GM19397 (cell line): Measurements from ENCODE around the gene GJB3.
"Not testable (repeated sequence)": the region's sequence is repeated elsewhere in the genome, so short reads cannot be mapped to it uniquely, and the experiment has no call there.

Source experiments
- ATAC-seq: cut with Tn5 transposase; IDR thresholded peaks from one replicate; pipeline ENCODE4 v1.9.1; 2021; ENCODE audit warnings: mild to moderate bottlenecking, moderate library complexity; ENCODE audit not compliant: unreplicated experiment

The GJB3 gene

GRCh38 chr1:34759503-34760357 lies 21.3 kb upstream of the GJB3 start, which contains the start of gene GJB4:
Gene GJB4, plus strand, starts transcription at chr1:34759740. Its CDS starts 1,515 bp downstream, at chr1:34761255.
- no peak for ATAC-seq

- ATAC-seq, result no peak
Measured at GRCh38 chr1:34761176-34761761, 19.7 kb upstream of the GJB3 start.

GRCh38 chr1:34761776-34762307 lies 19.2 kb upstream of the GJB3 start:
- no peak for ATAC-seq

- ATAC-seq, result no peak
Measured at GRCh38 chr1:34762474-34763141, 18.4 kb upstream of the GJB3 start.

- ATAC-seq, result no peak
Measured at GRCh38 chr1:34763142-34763781, 17.8 kb upstream of the GJB3 start.

- ATAC-seq, result no peak
Measured at GRCh38 chr1:34768856-34769255, 12.2 kb upstream of the GJB3 start.

GRCh38 chr1:34770891-34771504 lies 10.0 kb upstream of the GJB3 start:
- no peak for ATAC-seq

- no peak for ATAC-seq
Measured at GRCh38 chr1:34771573-34772371, 9.2 kb upstream of the GJB3 start.

GRCh38 chr1:34773114-34773513 lies 7.9 kb upstream of the GJB3 start:
- ATAC-seq, result not testable (repeated sequence)

GRCh38 chr1:34774957-34775356 lies 6.1 kb upstream of the GJB3 start:
- no peak for ATAC-seq

GRCh38 chr1:34776911-34777310 lies 4.1 kb upstream of the GJB3 start:
- no peak for ATAC-seq

GRCh38 chr1:34777519-34778321 lies 3.3 kb upstream of the GJB3 start:
- no peak for ATAC-seq

- ATAC-seq, result no peak
Measured at GRCh38 chr1:34778381-34778780, 2.6 kb upstream of the GJB3 start.

GRCh38 chr1:34779005-34779404 lies 2.0 kb upstream of the GJB3 start:
- no peak for ATAC-seq

- no peak for ATAC-seq
Measured at GRCh38 chr1:34779526-34779925, 1.5 kb upstream of the GJB3 start.

GRCh38 chr1:34779962-34780361 lies 1.1 kb upstream of the GJB3 start:
- ATAC-seq, result no peak

- no peak for ATAC-seq
Measured at GRCh38 chr1:34780528-34780927, 486 bp upstream of the GJB3 start.

- ATAC-seq, result no peak
Measured at GRCh38 chr1:34781844-34782391, 904 bp downstream of the GJB3 start.

- ATAC-seq, result no peak
Measured at GRCh38 chr1:34784751-34785221, 3.8 kb downstream of the GJB3 start.
